HG02610 (cell line): ENCODE results near the gene KLF1.
"Not testable (repeated sequence)": the region's sequence is repeated elsewhere in the genome, so short reads cannot be mapped to it uniquely, and the experiment has no call there.

Experiments
- ATAC-seq: cut with Tn5 transposase; IDR thresholded peaks from one replicate; pipeline ENCODE4 v1.9.1; 2021; ENCODE audit warnings: mild to moderate bottlenecking, moderate library complexity; ENCODE audit not compliant: unreplicated experiment

The KLF1 gene

GRCh38 chr19:12868540-12869112 lies 18.4 kb downstream of the KLF1 start:
- no peak for ATAC-seq

- peak; percentile 53 for ATAC-seq
These were observed 19.6 kb downstream of the KLF1 start for GRCh38 chr19:12867120-12868099.

GRCh38 chr19:12866416-12867119 lies 20.4 kb downstream of the KLF1 start:
- ATAC-seq: no peak

- ATAC-seq: no peak
These were observed 21.1 kb downstream of the KLF1 start for GRCh38 chr19:12865746-12866415.

- ATAC-seq: no peak
These were observed 22.0 kb downstream of the KLF1 start for GRCh38 chr19:12864721-12865715.

- ATAC-seq: no peak
These were observed 22.9 kb downstream of the KLF1 start for GRCh38 chr19:12864143-12864542.

- no peak for ATAC-seq
These were observed 27.5 kb downstream of the KLF1 start for GRCh38 chr19:12859546-12859945.

GRCh38 chr19:12858041-12858928 lies 28.7 kb downstream of the KLF1 start:
- ATAC-seq: no peak

- ATAC-seq: no peak
These were observed 30.3 kb downstream of the KLF1 start for GRCh38 chr19:12856653-12857052.

- peak; percentile 59 for ATAC-seq
These were observed 39.6 kb downstream of the KLF1 start for GRCh38 chr19:12847159-12848139.

- ATAC-seq: not testable (repeated sequence)
These were observed 40.4 kb downstream of the KLF1 start for GRCh38 chr19:12846613-12847012.

- ATAC-seq: no peak
These were observed 42.8 kb downstream of the KLF1 start for GRCh38 chr19:12843999-12844732.

- ATAC-seq: no peak
These were observed 43.7 kb downstream of the KLF1 start for GRCh38 chr19:12843328-12843727.

- no peak for ATAC-seq
These were observed 44.5 kb downstream of the KLF1 start for GRCh38 chr19:12842511-12842910.

GRCh38 chr19:12841094-12841493 lies 45.9 kb downstream of the KLF1 start:
- no peak for ATAC-seq

- no peak for ATAC-seq
These were observed 46.6 kb downstream of the KLF1 start for GRCh38 chr19:12840091-12841079.
